ENCODE measurements around the gene SERPINB4. TPM values are rescaled to one million over a fixed set of nuclear protein-coding genes. Genes with fewer than 3 reads are reported as not detected.
"Not testable (repeated sequence)": the region's sequence is repeated elsewhere in the genome, so short reads cannot be mapped to it uniquely, and the experiment has no call there.

The SERPINB4 gene
- not detected for total RNA-seq
- long read RNA-seq, result 0 reads

GRCh38 chr18:63644142-63644541, at the start of gene SERPINB4:
Gene SERPINB4, minus strand, starts transcription at chr18:63644256. Its CDS starts 679 bp downstream, at chr18:63643577.
- intact Hi-C loops (cut with DNase I); ATAC-seq; DNase-seq (ENCODE audit: missing footprints): not testable (repeated sequence)

DNA sequence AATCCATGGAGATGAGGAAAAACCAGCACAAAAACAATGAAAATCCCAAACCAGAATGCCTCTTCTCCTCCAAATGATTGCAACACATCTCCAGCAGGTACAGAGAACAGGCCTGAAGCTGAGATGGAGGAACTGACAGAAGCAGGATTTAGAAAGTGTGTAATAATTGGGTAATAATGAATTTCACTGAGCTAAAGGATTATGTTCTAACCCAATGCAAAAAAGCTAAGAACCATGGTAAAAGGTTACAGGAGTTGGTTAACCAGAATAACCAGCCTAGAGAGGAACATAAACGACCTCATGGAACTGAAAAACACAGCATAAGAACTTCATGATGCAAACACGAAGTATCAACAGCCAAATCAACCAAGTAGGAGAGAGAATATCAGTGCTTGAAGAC, 45.0 kb upstream of the SERPINB4 start:
- DNase-seq (ENCODE audit: missing footprints) (no peak), ATAC-seq (no peak)
- intact Hi-C loops (cut with DNase I), result no loop called here

DNA sequence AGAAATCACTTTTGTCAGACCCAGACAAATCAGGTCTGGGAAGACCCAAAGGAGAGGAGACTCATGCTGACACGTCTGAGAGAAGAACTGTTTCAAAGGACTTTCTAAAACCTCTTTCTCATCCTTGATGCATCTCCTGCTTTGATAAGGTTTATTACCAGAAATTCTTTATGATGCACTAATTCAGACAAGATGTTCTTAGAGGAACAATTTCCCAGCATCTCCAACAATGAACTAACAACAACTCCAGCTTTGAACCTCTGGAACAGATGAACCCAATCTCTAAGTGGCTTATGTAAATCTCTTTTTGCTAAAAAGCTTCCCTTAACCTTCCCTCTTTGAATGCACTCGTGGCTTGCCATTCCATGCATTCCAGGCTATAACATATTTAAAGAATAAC, 42.8 kb upstream of the SERPINB4 start:
- DNase-seq (ENCODE audit: missing footprints), result no peak
- no peak for ATAC-seq
- intact Hi-C loops (cut with DNase I), result no loop called here

GRCh38 chr18:63684718-63685117, 40.7 kb upstream of the SERPINB4 start:
- intact Hi-C loops (cut with DNase I), result no loop called here
- ATAC-seq (no peak), DNase-seq (ENCODE audit: missing footprints) (no peak)

DNA sequence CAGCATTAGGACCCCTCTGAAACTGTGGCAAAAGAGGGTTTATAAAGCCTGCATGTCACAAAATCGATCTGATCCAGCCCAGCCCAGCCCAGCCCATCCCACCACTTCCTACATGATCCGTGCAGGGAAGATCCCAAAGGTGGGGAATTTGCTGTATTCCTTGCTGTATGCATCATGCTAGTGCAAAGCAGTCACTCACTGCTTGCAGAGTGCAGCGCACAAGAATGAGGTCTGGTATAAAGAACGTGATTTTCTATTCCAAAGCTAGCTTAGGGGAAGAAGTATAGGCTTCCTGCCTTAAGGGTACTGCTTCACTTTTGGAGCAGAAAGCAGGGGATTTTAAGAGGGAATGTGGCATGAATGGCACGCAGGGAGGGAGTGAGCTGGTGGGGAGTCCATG, 39.8 kb upstream of the SERPINB4 start:
- no peak for DNase-seq (ENCODE audit: missing footprints)
- intact Hi-C loops (cut with DNase I), result no loop called here
- ATAC-seq, result no peak

- intact Hi-C loops (cut with DNase I), result no loop called here
- ATAC-seq (no peak), DNase-seq (ENCODE audit: missing footprints) (no peak)
These were observed 39.1 kb upstream of the SERPINB4 start for GRCh38 chr18:63683152-63683551.

DNA sequence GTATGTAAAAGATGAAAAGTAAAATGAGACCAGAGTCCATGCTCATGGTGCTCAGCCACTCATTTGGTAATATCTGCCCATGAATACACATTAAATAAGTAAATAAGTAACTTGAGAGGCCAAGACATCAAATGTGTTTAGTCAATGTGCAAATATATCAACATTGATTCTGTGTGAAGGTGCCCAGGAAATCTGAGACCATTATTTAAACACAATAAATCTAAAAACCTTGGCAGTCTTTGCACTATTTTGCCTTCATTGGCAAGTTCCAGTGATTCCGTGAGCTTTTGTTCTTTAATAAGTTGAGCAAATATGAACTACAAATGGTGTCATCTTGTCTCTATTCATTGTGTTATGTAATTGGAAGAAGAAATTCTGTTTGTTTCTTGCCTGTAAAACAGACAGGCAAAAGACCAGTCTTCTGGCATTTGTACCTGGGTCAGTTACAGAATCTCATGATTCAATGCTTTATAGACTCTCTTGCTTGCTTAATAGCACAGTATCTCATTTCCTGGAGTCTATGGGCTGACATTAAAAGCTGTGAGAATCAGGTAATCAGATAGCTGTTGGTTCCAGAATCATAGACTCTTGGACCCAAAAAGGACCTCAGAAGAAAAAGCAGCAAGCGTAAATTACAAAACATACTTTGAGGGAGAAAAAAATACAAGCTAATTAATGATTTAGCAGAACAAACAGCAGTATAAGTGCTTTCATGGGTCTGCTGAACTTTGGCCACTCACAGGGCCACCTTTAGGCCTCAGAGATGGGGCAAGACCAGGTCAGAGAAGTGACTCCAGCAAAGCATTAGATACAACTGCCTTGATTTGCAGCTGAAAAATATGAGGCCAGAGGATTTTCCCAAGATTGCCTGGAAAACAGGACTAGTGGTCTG, 37.6 kb upstream of the SERPINB4 start:
- no peak for DNase-seq (ENCODE audit: missing footprints)
- intact Hi-C loops (cut with DNase I), result no loop called here
- no peak for ATAC-seq

DNA sequence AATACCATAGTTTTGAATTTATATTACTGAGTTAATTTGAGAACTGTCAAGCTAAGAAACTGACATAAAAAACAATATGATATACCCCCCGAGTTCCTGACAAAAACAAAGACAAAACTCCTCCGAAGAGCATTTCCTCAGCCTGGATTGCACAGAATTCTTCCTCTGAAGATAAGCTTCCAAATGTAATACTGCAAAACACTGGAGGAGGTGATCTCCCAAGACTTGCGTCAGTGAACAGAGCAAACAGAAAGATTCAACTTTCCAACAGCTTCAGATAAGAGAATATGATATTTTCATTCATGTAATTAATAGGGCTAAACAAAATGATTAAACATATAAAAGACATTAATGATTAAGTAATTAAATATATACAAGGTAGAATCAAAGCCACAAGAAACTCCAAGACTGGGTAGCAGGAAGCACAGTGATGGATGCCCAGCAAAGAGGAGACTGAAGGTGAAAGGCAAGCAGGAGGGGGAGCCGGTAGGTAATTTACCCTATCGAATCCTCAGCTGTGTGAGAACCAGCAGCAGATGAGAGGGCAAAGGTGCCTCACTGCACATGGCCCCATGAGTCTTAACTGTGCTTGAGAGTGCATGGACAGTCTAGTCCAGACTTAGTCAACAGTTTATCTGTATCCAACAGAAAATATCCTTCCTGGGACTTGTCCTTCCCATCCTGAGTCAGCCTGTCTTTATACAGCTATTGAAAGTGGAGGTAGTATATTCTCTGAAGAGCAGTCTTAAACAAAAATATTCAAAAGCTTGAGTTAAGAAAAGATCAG, 36.0 kb upstream of the SERPINB4 start:
- intact Hi-C loops (cut with DNase I), result no loop called here
- ATAC-seq (no peak), DNase-seq (ENCODE audit: missing footprints) (no peak)

- intact Hi-C loops (cut with DNase I), result no loop called here
- no peak for ATAC-seq
- DNase-seq (ENCODE audit: missing footprints), result no peak
These were observed 33.6 kb upstream of the SERPINB4 start for GRCh38 chr18:63677500-63678225.

GRCh38 chr18:63676526-63677323, 32.7 kb upstream of the SERPINB4 start:
- DNase-seq (ENCODE audit: missing footprints), result no peak
- intact Hi-C loops (cut with DNase I), result no loop called here
- no peak for ATAC-seq

DNA sequence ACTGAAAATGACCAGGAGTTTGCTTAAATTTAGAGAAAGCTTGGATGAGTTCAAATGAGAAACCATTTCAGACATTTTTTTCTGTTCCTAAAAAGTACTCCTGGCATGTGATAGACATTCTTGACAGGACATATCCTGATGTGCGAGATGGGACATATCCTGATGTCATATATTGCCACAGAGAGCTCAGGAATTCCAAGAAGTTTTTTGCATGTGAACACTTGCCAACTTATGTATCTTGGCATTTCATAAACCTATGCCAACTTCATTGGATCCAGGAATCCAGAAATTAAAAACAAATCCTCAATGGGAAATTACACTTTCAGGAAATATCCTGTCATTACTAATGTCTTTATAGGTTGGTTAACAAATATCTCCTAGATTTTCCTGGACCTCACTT, 20.5 kb upstream of the SERPINB4 start:
- no peak for DNase-seq (ENCODE audit: missing footprints)
- no peak for ATAC-seq
- intact Hi-C loops (cut with DNase I), result no loop called here

DNA sequence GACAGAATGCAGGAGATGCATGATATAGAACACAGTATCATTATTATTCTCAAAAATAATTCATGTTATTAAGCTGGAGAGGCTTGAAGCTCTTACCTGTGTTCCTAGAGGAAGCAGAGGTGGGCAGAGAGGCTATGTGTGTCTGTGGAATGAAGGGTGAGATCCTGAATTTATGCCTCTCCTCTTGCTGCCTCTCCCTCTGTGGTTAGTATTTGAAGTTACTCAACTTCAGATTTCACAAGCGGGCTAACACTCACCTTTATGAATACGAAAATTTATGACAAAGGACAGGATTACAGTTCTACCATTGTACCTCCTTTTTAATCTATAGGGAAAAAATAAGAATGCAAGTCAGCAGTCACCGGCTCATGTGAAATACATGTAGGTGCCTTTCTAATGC, 17.7 kb upstream of the SERPINB4 start, which contains the start of gene SERPINB3:
Gene SERPINB3, minus strand, starts transcription at position 144 of the 400 bp plus-strand sequence. CDS start 677 bp downstream, outside the sequence.
- intact Hi-C loops (cut with DNase I); DNase-seq (ENCODE audit: missing footprints); ATAC-seq: not testable (repeated sequence)

DNA sequence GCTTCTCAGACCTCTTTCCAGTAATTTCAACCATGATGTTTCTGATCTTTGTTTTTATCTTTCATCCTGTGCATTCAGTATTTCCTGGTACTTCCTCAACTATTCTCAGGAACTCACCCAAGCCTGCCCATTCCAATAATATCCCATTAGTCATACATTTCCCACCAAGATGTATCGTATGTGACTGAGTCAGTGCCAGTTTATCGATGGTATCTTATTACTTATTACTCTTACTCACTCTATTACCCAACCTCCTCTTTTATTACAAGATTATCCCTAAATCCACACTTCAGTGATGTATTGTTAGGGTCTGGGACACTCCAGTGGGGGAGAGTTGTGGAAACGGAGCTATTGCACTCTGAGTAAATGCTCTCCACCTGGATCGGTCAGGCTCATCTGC, 14.9 kb upstream of the SERPINB4 start:
- DNase-seq (ENCODE audit: missing footprints); ATAC-seq; intact Hi-C loops (cut with DNase I): not testable (repeated sequence)

DNA sequence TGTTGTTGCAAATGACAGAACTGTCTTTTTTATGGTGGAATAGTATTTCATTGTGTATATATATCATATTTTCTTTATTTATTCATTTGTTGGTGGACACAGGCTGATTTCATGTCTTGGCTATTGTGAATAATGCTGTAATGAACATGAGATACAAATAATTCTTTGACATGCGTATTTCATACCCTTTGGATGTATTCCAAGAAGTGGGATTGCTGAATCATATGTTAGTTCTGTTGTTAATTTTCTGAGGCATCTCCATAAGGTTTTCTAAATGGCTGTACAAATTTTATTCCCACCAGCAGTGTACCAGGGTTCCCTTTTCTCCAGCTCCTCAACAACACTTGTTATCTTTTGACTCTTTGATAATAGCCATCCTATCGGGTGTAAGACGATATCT, 6.2 kb upstream of the SERPINB4 start:
- ATAC-seq, result not testable (repeated sequence)

GRCh38 chr18:63648241-63648640, 4.2 kb upstream of the SERPINB4 start:
- ATAC-seq (no peak), DNase-seq (ENCODE audit: missing footprints) (no peak)
- intact Hi-C loops (cut with DNase I), result no loop called here

More for the DNA sequence above, 6.2 kb upstream of the SERPINB4 start:
- intact Hi-C loops (cut with DNase I); DNase-seq (ENCODE audit: missing footprints): not testable (repeated sequence)

DNA sequence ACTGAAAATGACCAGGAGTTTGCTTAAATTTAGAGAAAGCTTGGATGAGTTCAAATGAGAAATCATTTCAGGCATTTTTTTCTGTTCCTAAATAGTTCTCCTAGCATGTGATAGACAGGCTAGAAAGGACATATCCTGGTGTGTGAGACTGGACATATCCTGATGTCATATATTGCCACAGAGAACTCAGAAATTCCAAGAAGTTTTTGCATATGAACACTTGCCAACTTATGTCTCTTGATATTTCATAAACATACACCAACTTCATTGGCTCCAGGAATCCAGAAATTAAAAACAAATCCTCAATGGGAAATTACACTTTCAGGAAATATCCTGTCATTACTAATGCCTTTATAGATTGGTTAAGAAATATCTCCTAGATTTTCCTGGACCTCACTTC, 2.9 kb upstream of the SERPINB4 start:
- DNase-seq (ENCODE audit: missing footprints), result no peak
- intact Hi-C loops (cut with DNase I), result no loop called here

GRCh38 chr18:63644694-63645093, 638 bp upstream of the SERPINB4 start:
- intact Hi-C loops (cut with DNase I); ATAC-seq: not testable (repeated sequence)

More for the DNA sequence above, 2.9 kb upstream of the SERPINB4 start:
- no peak for ATAC-seq

More at GRCh38 chr18:63644694-63645093, 638 bp upstream of the SERPINB4 start:
- not testable (repeated sequence) for DNase-seq (ENCODE audit: missing footprints)

Data from Right ventricle myocardium inferior (tissue), 1 donor.